Skin epidermis (tissue), 12 donors: Measurements from ENCODE around the gene SCARB1.

Experiments
- H3K27ac ChIP-seq, 21 experiments: fragments of 200-600 bp; sonication (generic) in 11 of 21; one replicate each; pipeline ENCODE4 v1.5.0; 2020; ENCODE audit warnings: mild to moderate bottlenecking in 3 of 21, inconsistent platforms in 2 of 21, moderate library complexity in 2 of 21
- H3K4me3 ChIP-seq, 7 experiments: fragments of 200-600 bp; sonication (generic) in 2 of 7; one replicate each; pipeline ENCODE4 v1.5.0; 2020; ENCODE audit warnings: inconsistent platforms in 2 of 7, mild to moderate bottlenecking in 2 of 7, moderate library complexity in 1 of 7

Gene SCARB1

DNA sequence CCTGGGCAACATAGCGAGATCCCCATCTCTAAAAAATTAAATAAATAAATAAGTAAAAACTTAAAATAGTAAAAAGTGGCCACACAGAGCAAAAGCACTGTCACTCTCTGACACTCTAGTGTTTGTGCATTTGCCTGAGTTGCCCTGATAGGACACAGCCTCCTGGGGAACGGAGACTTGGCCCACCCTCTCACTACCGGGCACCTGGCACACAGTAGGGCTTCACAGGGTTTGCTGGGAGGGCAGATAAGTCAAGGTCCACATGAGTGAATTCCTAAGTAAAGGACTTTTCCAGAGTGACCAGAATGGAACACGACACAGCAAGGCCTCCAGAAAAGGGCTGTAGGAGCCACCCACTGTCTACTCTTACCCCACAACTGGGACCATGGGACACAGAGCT, 54.3 kb downstream of the SCARB1 start:
- Histone ChIP-seq H3K27ac (no peak overlapping the region), H3K4me3 (no peak overlapping the region)

DNA sequence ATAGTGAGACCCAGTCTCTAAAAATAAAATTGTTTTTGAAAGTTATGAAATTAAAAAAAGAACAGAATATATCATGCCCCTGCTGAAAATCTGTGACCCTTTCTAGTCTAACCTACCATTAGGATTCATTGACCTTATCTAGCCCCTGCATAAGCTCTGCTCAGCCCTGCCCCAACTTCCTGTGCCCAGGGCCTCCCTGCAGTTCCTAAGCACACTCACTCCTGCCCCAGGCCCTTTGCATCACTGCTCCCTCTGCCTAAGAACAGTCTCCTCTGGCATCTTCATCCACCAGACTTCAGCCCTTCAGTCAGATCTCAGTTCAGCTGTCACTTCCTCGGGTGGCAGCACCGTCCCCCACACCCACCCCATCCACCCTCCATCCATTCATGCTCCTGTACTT, 55.4 kb downstream of the SCARB1 start:
- Histone ChIP-seq H3K4me3 (no peak overlapping the region), H3K27ac (no peak overlapping the region)

DNA sequence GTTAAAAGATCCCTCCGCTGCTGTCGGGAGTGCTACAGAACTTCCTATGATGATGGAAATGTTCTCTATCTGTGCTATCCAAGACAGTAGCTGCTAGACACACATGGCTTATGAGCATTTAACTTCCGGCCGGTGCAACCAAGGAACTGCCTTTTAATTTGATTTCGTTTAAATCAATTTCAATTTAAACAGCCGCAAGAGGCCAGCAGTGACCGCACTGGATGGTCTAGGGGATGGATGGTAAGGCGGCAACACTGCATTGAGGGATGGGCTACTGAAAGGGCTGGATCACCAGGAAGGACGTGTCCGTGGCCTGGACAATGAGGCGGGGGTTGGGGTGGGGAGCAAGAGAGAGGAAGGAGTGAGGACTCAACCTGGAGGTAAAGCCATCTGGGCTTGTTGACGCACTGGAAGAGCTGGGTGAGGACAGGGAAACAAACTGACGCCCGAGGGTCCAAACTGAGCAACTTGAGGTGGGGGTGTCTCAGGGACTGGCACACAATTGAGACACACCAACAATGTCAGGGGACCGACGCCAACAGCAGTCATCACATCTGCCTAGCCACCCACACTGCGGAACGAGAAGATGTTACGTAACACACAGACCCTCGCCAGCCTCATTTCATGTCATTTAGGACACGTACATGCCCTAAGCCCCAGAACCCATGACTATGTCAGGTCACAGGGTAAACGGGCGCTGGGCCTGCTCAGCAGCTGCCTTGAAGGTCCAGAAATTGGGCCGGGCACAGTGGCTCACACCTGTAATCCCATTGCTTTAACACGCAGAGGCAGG, 57.6 kb downstream of the SCARB1 start:
- Histone ChIP-seq H3K4me3 (no peak overlapping the region), H3K27ac (no peak overlapping the region)

DNA sequence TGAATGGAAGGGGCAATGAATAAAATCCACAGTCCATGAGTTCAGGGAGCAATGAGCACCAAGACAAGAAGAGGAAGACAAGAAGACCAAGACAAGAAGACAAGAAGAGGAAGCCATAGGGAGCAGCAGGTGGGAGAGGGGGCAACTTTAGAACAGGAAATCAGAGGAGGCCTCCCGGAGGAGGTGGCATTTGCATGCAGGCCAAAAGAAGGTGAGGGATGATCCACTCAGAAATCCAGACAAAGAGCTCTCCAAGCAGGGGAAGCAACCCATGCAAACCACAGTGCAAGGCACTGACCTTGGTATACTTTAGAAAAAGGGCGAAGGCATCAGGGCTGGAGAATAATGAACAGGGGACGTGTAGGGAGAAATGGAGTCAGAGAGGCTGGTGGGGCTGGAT, 58.6 kb downstream of the SCARB1 start:
- H3K4me3 ChIP-seq: no peak overlapping the region
- no peak overlapping the region for H3K27ac ChIP-seq

DNA sequence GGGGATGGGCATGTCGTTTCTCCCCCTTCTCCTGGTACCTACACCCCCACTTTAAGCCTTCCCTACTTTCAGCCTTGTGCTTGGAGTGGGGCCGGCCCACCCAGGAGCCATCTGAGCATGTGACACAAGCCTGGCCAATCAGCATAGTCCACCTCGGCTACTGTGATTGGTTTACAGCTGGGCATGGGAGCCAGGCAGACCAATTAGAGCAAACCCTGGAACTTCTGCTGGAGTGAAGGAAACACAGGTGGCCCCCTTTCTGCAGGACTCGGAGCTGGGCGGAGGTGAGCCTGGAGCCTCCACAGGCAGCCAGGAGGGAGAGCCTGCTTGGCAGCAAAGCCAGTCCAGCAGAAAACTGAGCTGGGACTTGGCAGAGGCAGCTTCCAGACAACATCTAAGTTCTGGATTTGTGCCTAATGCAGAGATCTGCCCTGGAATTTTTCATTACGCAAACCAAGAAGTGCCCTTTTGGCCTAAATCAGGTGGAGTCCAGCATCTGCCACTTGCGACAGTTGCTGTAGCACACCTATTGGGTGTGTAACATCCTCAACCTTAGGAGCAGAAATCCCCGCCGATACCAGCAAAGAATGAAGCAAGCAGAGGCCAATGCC, 59.5 kb downstream of the SCARB1 start:
- no peak overlapping the region for H3K4me3 ChIP-seq
- peak overlapping the region in 4 of 21 experiments; percentile 8 to 32 (median 25) for H3K27ac ChIP-seq

DNA sequence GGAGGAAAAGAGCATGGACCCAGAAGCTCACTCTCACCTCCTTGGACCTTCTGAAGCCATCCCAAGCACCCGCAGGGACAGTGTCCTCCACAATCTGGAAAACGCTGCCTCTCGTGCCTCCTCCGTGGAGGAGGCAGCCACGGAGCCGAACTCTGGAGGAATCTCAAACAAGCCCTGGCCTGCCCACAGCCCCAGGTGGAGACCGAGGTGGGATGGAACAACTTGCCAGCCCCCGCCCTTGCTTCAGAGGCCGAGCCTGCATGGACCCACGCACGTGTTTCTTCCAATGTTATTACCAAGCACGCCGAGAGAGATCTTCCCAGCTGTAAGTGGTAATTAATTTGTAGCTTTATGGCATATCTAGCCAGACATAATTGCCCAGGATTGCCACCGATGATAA, 61.3 kb downstream of the SCARB1 start:
- peak overlapping the region in 1 of 21 experiments; percentile 7 for H3K27ac ChIP-seq
- H3K4me3 ChIP-seq: no peak overlapping the region

DNA sequence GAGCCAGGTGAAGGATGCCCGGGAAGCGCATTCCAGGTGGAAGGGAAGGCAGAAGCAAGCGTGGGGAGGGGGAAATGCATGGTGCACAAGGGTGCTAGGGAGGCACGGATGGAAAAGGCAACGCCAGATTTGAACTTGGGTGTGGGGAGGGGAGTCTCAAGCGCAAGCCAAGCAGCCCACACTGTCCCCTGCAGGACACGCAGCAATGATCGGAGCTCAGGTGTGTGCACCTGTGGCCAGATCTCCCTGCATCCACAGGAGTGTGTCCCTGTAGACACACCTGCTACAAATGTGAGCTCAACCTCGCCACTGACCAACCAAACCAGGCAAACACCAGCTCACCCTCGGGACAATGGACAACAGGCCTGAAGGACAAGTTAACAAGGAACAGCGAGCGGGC, 63.2 kb downstream of the SCARB1 start:
- no peak overlapping the region for H3K4me3 ChIP-seq
- H3K27ac ChIP-seq: no peak overlapping the region

DNA sequence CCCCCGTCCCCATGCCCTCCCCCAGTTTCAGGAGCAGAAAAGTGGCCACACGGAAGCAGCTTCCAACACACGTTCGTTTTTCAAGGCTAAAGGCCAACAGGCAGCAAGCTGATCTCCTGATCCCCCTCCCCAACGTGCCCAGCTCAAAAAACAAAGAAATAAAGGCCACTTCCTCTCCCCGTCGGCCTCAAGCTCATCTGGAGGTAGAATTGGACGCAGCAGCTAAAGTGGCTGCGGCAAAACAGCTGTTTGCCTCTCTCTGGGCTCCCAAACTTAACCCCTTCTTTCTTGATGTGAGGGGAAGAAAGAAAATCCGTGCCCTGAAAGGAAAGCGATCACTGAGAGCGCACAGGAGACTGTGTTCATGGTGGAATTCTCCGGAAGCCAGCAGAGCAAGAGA, 66.3 kb downstream of the SCARB1 start:
- no peak overlapping the region for H3K4me3 ChIP-seq
- peak overlapping the region in 2 of 21 experiments; percentile 21 to 48 for H3K27ac ChIP-seq

DNA sequence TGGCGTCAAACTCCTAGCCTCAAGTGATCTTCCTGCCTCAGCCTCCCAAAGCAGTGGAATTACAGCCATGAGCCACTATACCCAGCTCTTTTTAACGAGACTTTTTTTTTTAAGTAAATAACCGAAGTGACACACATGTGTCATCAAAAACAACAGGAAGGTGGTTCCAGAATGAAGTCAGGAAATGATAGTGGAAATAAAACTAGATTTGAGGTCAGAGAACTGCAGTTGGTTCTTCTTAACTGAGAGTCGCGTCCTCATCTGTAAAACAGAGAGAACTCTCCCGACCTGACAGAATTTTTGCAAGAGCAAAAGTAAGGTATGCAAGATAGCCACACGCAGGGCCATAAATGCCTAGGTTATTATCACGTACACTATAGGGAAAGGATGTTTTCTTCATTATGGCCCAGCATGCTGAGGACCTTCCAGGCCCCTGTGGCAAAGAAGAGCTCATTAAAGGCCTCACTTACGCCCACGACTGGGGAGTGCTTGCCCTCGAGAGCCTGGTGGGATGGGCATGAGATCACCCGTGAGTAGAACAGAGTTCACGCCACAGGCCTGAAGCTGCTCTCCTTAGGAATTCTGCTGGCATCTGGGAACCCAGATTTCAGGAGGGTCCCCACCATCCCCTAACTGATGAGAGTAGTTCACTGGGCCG, 67.2 kb downstream of the SCARB1 start:
- Histone ChIP-seq H3K4me3 (no peak overlapping the region), H3K27ac (peak overlapping the region in 2 of 21 experiments; percentile 21 to 48)

DNA sequence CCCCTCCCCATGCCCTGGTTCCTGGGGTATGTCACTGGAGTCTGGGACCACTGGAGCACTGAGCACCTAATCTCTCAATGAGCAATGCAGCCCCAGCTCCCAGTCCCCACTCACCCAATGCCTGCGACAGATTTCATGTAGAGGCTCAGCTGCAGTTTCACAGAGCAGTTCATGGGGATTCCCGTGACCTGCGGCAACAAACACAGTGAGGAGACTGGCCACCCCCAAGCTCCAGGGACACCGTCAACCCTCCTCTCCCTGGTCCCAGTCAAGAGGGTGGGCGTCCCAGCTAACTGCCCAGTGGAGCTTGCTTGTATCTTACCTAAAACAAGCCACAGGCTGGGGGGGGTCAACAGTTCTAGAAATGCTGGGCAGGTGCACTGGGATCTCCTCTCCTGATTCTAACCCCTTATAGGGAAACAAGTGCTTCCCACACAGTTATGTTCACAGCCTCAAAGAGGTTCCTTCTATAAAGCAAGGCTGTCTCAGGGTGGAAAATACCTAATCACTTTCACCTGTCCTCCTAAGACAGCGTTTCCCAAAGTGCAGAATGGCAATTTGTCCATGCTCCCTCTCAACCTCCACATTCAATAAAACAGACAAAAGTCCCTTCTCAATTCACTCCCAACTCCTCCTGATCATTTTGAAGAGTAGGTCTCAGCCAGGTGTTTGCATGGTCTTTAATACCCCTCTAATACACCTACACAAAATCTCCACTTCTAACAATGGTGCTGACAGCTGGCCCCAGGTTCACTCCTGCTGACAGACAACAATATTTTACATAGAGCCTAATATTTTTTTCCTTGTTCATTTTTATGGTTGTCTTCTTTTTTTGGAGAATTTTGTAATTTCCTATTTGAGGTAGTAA, 68.3 kb downstream of the SCARB1 start:
- Histone ChIP-seq H3K27ac (peak overlapping the region in 1 of 21 experiments; percentile 29), H3K4me3 (no peak overlapping the region)

DNA sequence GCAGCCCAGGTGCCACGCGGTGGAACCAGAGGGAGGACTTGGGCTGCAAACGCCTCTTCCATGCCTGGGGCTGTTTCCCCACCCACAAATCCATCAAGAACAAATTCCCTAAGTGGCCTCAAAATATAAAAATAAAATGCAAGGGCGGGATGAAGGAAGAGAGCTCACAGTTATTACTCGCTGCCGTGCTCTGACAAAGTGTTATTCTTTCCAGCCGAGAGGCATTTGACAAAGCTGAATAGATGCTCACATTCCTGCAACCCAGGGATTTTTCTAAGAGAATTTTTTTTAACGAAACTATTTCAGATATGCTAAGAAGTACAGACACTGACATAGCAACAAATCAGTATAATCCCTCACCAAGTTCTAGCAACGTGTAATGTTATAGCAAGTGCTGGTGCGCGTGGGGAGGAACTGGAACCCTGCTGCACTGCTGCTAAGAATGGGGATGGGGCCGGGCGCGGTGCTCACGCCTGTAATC, 70.7 kb downstream of the SCARB1 start:
- no peak overlapping the region for H3K4me3 ChIP-seq
- H3K27ac ChIP-seq: no peak overlapping the region

DNA sequence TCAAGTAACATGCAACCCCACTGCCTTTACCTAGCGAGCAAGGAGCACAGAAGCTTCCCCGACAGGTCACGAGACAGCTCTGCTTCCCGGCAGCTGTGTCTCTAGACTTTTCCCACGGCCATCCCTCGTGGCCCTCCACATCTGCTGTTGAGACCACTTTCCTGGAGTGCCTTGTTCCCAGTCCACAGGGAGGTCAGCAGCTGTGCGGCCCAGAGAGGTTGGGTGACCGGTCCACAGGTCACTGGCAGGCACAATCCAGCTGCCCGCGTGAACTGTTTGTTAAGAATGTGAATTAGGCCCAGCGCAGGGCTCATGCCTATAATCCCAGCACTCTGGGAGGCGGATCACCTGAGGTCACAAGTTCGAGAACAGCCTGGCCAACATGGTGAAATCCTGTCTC, 71.5 kb downstream of the SCARB1 start:
- H3K4me3 ChIP-seq: no peak overlapping the region
- no peak overlapping the region for H3K27ac ChIP-seq

DNA sequence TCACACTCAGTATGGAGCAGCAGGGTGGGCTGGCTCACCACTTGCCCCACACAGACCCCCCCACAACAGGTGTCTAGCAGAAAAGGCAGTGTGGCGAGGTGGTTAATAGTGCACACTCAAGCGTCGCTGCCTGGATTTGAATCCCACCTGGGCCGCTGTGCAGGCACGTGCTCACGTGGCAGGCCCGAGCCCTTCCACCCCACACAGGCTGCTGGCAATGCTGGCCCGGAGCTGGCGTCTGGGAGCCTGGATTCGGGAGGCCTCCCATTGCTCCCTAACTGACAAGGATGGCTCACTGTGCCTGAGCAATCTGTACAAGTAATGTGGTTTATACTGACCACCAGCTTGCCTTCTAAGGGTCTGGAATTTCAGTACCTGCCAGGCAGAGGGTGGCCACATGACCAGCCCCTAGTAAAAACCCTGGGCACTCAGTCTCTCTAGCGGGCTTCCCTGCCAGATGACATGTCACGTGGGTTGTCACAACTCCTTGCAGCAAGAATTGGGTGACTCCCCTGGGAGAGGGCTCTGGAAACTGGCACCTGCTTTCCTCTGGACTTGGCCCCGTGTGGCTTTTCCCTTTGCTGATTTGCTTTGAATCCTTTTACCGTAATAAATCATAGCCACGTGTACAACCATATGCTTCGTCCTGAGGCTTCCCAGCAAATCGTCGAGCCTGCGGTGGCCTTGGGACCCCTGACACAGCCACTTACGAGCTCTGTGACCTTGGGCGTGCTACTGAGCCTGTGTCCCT, 72.8 kb downstream of the SCARB1 start:
- H3K27ac ChIP-seq: no peak overlapping the region

DNA sequence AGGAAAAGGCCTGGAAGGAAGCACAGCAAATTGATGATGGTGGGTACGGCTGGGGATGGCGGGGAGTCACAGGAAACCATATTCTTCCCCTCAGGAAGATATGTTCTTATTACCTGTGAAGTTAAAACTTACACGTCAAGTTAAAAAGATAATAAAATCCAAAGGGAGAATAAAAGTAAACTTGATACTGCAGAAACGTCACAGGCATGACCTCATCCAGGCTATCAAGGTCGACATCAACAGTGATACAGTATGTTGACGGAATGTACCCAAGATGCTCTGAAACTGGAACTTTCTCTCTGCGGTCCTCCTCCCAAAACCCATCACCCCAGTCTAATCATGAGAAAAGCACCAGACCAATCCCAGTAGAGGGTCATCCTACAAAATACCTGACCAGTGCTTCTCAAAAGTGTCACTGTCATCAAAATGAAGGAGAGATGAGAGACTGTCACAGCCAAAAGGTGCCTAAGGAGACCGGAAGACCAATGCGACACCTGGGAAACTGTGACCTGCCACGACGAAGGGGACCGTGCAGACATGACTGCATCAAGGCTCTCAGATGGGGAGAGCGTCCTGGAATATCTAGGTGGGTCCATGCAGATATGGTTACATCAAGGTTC, 74.6 kb downstream of the SCARB1 start:
- H3K4me3 ChIP-seq: no peak overlapping the region
- no peak overlapping the region for H3K27ac ChIP-seq

More for the DNA sequence above, 72.8 kb downstream of the SCARB1 start:
- no peak overlapping the region for H3K4me3 ChIP-seq

DNA sequence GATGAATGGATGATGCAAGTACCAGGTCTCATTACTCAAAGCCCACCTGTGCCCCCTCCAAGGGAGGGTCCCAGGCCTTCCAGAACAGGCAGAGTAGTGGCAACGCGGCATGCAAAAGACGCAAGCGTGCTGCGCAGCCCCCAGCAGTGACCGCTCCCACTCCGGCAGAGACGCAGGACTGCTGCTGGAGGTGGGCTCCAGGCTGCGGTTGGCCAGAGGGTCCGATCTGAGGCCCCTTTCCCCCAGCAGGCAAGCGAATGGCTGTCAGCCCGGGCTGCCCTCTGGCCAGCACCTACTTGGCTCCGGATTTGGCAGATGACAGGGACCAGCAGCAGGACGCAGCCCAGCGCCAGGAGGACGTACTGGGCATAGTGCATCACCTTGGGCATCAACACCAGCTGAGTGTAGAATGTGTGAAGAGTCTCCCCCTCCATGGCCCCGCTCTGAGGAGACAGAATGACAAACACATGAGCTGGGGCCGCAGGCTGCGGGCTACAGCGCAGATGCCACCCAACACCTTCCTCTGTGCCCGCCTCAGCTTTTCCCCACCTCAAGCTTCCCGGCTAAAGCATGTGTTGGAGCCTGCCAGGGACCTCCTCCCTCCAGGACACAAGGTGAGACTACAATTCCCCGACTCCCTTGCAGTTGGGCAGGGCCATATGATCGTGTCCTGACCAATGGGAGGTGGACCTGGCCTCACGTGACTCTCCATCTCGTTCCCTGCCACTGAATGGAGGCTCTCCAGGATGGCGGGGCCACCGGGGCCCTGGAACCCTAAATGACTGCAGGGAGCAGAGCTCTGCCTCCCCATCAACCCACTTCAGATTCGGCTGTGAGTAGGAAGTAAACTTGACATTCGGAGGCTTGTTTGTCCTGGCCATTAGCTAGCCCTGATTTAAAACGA, 77.4 kb downstream of the SCARB1 start:
- H3K27ac ChIP-seq: no peak overlapping the region
- H3K4me3 ChIP-seq: no peak overlapping the region

DNA sequence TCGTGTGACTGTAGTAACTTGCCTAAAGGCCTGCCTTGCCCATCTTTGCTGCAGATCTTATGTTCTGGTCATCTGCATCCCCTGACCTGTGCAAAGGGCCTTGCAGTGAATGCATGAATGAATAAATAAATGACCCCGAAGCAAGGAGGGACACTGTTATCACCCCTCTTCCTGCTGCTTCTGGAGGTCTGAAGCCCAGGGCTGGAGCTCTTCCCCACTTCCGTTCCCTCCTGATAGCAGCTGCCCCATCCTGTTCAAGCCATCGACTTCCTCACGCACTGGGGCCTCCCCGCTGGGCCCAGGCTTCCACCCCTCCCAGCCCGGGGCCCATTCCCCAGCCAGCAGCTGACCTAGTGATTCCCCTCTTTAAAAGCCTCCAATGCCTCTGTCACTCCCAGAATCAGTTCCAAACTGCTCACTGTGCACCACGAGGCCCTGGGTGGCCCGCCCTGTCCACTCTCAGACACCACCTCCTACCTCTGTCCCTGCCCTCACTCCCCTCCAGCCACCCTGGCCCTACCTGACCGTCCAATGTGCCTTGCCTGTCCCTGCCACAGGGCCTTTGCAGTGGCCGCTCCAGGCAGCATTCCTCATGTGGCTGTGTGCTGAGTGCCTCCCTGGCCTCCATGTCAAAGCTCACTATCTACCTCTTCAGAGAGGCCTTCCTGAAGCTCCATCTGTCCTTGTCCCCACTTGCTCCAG, 78.6 kb downstream of the SCARB1 start:
- Histone ChIP-seq H3K4me3 (no peak overlapping the region), H3K27ac (no peak overlapping the region)

DNA sequence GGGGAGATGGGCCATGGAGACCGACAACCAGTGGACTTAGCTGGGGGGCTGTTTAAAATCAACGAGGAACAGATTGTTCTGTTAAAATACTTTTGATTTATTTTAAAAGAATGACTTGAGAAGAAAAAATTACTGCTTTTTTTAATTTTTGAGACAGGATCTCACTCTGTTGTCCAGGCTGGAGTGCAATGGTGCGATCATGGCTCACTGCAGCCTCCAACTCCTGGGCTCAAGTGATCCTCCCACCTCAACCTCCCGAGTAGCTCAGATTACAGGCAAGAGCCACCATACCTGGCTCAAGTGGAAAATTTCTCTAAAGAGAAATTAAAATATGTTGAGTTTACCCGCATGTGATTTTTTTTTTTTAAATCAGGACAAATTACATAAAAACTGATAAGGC, 80.6 kb downstream of the SCARB1 start:
- H3K27ac ChIP-seq: no peak overlapping the region

More for the DNA sequence above, 80.6 kb downstream of the SCARB1 start:
- no peak overlapping the region for H3K4me3 ChIP-seq
